ENCODE data around the gene BCL10. TPM values are rescaled to one million over a fixed set of nuclear protein-coding genes. Genes with fewer than 3 reads are reported as not detected.

BCL10 gene
- polyA plus RNA-seq, 1 donor (not counting 4 experiments of a cell fraction or from before 2014, with no cell fraction given): 22.4 TPM

- Histone ChIP-seq H3K79me2 (ENCODE audit: control insufficient read depth, insufficient read depth, low read length) (no peaks in the 10 kb centered on the region), H3K9me3 (ENCODE audit: control insufficient read depth, low read depth, low read length) (no peaks in the 10 kb centered on the region), H3K4me2 (ENCODE audit: control insufficient read depth, extremely low read depth, insufficient read depth, low read depth, low read length) (no peak overlapping the region), H3K9me1 (ENCODE audit: control insufficient read depth, extremely low read depth, insufficient read depth, low read length) (no peaks in the 10 kb centered on the region), H3K4me3 (ENCODE audit: control insufficient read depth in 2 of 3, extremely low read depth in 1 of 3, insufficient read depth in 2 of 3, low read depth in 1 of 3, low read length in 3 of 3) (no peak overlapping the region), H2AFZ (ENCODE audit: control insufficient read depth, low read length) (no peak overlapping the region), H3K36me3 (ENCODE audit: control insufficient read depth in 2 of 2, extremely low read depth in 1 of 2, insufficient read depth in 2 of 2, low read length in 2 of 2) (no peaks in the 10 kb centered on the region), H3K4me1 (ENCODE audit: control insufficient read depth, extremely low read depth, insufficient read depth, low read length) (peaks cover 14% of the 10 kb centered on the region), H4K20me1 (ENCODE audit: control insufficient read depth, extremely low read depth, insufficient read depth, low read length) (no peaks in the 10 kb centered on the region), H3K27ac (ENCODE audit: control insufficient read depth, insufficient read depth, low read length) (no peak overlapping the region), H3K9ac (ENCODE audit: control insufficient read depth, extremely low read depth, insufficient read depth, low read length) (no peak overlapping the region), H3K27me3 (ENCODE audit: control insufficient read depth, extremely low read depth, insufficient read depth, low read length) (no peaks in the 10 kb centered on the region)
- DNase-seq (ENCODE audit: low read depth, low spot score) (no peak), FAIRE-seq (no peak)
- dilution Hi-C loops (cut with MboI; ENCODE audit: extremely low pct_ligation_motif_present, low sequenced_read_pairs): no loop called here
- TF ChIP-seq EZH2 (IDR thresholded peaks at IDR 0.05; ENCODE audit: low read length): no peak
- TF ChIP-seq, protein P1, sequence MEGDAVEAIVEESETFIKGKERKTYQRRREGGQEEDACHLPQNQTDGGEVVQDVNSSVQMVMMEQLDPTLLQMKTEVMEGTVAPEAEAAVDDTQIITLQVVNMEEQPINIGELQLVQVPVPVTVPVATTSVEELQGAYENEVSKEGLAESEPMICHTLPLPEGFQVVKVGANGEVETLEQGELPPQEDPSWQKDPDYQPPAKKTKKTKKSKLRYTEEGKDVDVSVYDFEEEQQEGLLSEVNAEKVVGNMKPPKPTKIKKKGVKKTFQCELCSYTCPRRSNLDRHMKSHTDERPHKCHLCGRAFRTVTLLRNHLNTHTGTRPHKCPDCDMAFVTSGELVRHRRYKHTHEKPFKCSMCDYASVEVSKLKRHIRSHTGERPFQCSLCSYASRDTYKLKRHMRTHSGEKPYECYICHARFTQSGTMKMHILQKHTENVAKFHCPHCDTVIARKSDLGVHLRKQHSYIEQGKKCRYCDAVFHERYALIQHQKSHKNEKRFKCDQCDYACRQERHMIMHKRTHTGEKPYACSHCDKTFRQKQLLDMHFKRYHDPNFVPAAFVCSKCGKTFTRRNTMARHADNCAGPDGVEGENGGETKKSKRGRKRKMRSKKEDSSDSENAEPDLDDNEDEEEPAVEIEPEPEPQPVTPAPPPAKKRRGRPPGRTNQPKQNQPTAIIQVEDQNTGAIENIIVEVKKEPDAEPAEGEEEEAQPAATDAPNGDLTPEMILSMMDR (optimal IDR thresholded peaks at IDR 0.05 in 1 of 3, IDR thresholded peaks at IDR 0.05 in 1 of 3, conservative IDR thresholded peaks at IDR 0.05 in 1 of 3; ENCODE audit: extremely low read depth in 1 of 3, insufficient read depth in 2 of 3, low read length in 3 of 3): no peak
Observed at GRCh38 chr1:85219853-85220610, 56.4 kb downstream of the BCL10 start.

GRCh38 chr1:85216697-85217096, 59.7 kb downstream of the BCL10 start:
- no peak overlapping the region for H2AFZ ChIP-seq (ENCODE audit: control insufficient read depth, low read length)

More at GRCh38 chr1:85216697-85217096, 59.7 kb downstream of the BCL10 start:
- Histone ChIP-seq H3K9ac (ENCODE audit: control insufficient read depth, extremely low read depth, insufficient read depth, low read length) (no peak overlapping the region), H3K27ac (ENCODE audit: control insufficient read depth, insufficient read depth, low read length) (no peak overlapping the region), H3K9me1 (ENCODE audit: control insufficient read depth, extremely low read depth, insufficient read depth, low read length) (no peaks in the 10 kb centered on the region), H3K36me3 (ENCODE audit: control insufficient read depth in 2 of 2, extremely low read depth in 1 of 2, insufficient read depth in 2 of 2, low read length in 2 of 2) (no peaks in the 10 kb centered on the region), H4K20me1 (ENCODE audit: control insufficient read depth, extremely low read depth, insufficient read depth, low read length) (no peaks in the 10 kb centered on the region), H3K4me1 (ENCODE audit: control insufficient read depth, extremely low read depth, insufficient read depth, low read length) (peaks cover 3% of the 10 kb centered on the region), H3K4me3 (ENCODE audit: control insufficient read depth in 2 of 3, extremely low read depth in 1 of 3, insufficient read depth in 2 of 3, low read depth in 1 of 3, low read length in 3 of 3) (no peak overlapping the region), H3K27me3 (ENCODE audit: control insufficient read depth, extremely low read depth, insufficient read depth, low read length) (no peaks in the 10 kb centered on the region), H3K9me3 (ENCODE audit: control insufficient read depth, low read depth, low read length) (no peaks in the 10 kb centered on the region), H3K79me2 (ENCODE audit: control insufficient read depth, insufficient read depth, low read length) (no peaks in the 10 kb centered on the region), H3K4me2 (ENCODE audit: control insufficient read depth, extremely low read depth, insufficient read depth, low read depth, low read length) (no peak overlapping the region)
- dilution Hi-C loops (cut with MboI; ENCODE audit: extremely low pct_ligation_motif_present, low sequenced_read_pairs): no loop called here
- DNase-seq (ENCODE audit: low read depth, low spot score) (no peak), FAIRE-seq (no peak)
- TF ChIP-seq EZH2 (IDR thresholded peaks at IDR 0.05; ENCODE audit: low read length): no peak
- TF ChIP-seq, protein P1 (optimal IDR thresholded peaks at IDR 0.05 in 1 of 3, IDR thresholded peaks at IDR 0.05 in 1 of 3, conservative IDR thresholded peaks at IDR 0.05 in 1 of 3; ENCODE audit: extremely low read depth in 1 of 3, insufficient read depth in 2 of 3, low read length in 3 of 3): no peak

Small RNA genes within 50 kb of the gene (small RNA-seq; reads per million reads assigned to genes)
- 0 reads per million in 3 experiments for gene RF00019 (ENCODE audit: insufficient read length in 3 of 3, low read depth in 3 of 3, low replicate concordance in 1 of 3)

Other genes starting within 250 kb of the BCL10 start
- 5.5 to 16.2 TPM (median 15.4 TPM) in 3 replicates for gene MCOLN3, start 228.1 kb downstream of the BCL10 start, polyA plus RNA-seq
- 1.4 to 1.8 TPM (median 1.7 TPM) in 3 replicates for gene SYDE2, start 75.6 kb downstream of the BCL10 start, polyA plus RNA-seq
- 15.8 to 27.3 TPM (median 25.4 TPM) in 3 replicates for gene C1orf52, start 17.0 kb downstream of the BCL10 start, polyA plus RNA-seq
- gene DDAH1, start 188.5 kb upstream of the BCL10 start, polyA plus RNA-seq: 2.3 to 7.5 TPM (median 5.8 TPM) in 3 replicates

Data from keratinocyte (primary cell).